ENCODE measurements around the gene TACC2.
A peak's percentile ranks its signal among the peaks of the same experiment; 100 is the strongest.
"Not testable (repeated sequence)": the region's sequence is repeated elsewhere in the genome, so short reads cannot be mapped to it uniquely, and the experiment has no call there.

TACC2 gene

GRCh38 chr10:122082616-122083477, 93.9 kb downstream of the TACC2 start:
- DNase-seq, result no peak
- in situ Hi-C loops (cut with HindIII; ENCODE audit: low pct_ligation_motif_present, low pct_unique_long_range_greater_than_20kb, low sequenced_read_pairs), result no loop called here

GRCh38 chr10:122083478-122084025, 94.6 kb downstream of the TACC2 start:
- no peak for DNase-seq
- in situ Hi-C loops (cut with HindIII; ENCODE audit: low pct_ligation_motif_present, low pct_unique_long_range_greater_than_20kb, low sequenced_read_pairs), result no loop called here

- in situ Hi-C loops (cut with HindIII; ENCODE audit: low pct_ligation_motif_present, low pct_unique_long_range_greater_than_20kb, low sequenced_read_pairs), result no loop called here
Measured at GRCh38 chr10:122084286-122085041, 95.5 kb downstream of the TACC2 start.

DNA sequence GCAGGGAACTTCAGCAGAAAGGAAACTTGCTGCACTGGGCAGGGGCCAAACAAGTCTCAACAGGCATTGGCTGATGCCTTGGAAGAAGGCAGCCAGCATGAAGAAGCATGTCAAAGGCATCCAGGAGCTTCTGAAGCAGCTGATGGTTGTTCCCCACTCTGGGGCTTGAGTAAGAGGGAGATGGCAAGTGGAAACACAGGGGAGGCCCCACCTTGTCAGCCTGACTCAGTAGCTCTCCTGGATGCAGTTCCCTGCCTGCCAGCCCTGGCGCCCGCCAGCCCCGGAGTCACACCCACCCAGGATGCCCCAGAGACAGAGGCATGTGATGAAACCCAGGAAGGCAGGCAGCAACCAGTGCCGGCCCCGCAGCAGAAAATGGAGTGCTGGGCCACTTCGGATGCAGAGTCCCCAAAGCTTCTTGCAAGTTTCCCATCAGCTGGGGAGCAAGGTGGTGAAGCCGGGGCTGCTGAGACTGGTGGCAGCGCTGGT, 96.5 kb downstream of the TACC2 start:
- in situ Hi-C loops (cut with HindIII; ENCODE audit: low pct_ligation_motif_present, low pct_unique_long_range_greater_than_20kb, low sequenced_read_pairs), result no loop called here
- DNase-seq, result no peak

More at GRCh38 chr10:122084286-122085041, 95.5 kb downstream of the TACC2 start:
- DNase-seq, result no peak

DNA sequence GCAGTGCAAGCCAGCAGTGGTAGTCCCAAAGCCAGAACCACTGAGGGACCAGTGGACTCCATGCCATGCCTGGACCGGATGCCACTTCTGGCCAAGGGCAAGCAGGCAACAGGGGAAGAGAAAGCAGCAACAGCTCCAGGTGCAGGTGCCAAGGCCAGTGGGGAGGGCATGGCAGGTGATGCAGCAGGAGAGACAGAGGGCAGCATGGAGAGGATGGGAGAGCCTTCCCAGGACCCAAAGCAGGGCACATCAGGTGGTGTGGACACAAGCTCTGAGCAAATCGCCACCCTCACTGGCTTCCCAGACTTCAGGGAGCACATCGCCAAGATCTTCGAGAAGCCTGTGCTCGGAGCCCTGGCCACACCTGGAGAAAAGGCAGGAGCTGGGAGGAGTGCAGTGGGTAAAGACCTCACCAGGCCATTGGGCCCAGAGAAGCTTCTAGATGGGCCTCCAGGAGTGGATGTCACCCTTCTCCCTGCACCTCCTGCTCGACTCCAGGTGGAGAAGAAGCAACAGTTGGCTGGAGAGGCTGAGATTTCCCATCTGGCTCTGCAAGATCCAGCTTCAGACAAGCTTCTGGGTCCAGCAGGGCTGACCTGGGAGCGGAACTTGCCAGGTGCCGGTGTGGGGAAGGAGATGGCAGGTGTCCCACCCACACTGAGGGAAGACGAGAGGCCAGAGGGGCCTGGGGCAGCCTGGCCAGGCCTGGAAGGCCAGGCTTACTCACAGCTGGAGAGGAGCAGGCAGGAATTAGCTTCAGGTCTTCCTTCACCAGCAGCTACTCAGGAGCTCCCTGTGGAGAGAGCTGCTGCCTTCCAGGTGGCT, 97.7 kb downstream of the TACC2 start:
- no peak for DNase-seq
- in situ Hi-C loops (cut with HindIII; ENCODE audit: low pct_ligation_motif_present, low pct_unique_long_range_greater_than_20kb, low sequenced_read_pairs), result no loop called here

- in situ Hi-C loops (cut with HindIII; ENCODE audit: low pct_ligation_motif_present, low pct_unique_long_range_greater_than_20kb, low sequenced_read_pairs), result no loop called here
- DNase-seq, result no peak
Measured at GRCh38 chr10:122087436-122087835, 98.5 kb downstream of the TACC2 start.

DNA sequence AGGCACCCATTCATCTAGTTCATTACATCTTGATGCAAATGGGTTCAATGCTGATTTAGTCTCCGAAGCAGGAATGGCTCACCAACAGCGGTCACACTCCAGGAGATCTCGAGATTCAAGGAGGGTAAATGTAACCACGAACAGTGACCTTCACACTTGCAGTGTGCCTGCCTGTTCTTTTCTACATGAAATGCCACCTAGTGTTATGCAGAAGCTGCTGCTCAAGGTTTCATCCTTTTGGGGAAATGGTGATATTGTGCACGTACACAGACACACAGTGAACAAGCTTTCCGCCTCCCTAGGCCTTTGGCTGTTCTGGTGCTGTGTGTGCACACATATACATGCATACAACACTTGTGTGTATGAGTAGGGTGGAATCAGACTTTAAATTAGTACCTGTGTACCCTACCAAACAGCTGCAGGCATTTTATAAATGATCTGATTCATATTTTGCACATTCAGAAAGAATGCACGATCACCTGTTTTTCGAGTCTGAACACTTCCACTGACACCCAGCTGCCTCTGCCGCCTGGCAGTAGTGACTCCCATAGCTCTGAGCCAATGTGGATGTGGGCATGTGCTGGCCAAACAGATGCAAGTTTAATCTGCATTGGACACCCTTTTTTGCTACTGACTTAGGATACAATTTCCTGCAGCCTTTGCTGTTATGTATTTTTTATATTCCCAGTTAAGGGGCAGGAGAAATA, 100.5 kb downstream of the TACC2 start:
- peak; percentile 51 for DNase-seq
- in situ Hi-C loops (cut with HindIII; ENCODE audit: low pct_ligation_motif_present, low pct_unique_long_range_greater_than_20kb, low sequenced_read_pairs), result no loop called here

DNA sequence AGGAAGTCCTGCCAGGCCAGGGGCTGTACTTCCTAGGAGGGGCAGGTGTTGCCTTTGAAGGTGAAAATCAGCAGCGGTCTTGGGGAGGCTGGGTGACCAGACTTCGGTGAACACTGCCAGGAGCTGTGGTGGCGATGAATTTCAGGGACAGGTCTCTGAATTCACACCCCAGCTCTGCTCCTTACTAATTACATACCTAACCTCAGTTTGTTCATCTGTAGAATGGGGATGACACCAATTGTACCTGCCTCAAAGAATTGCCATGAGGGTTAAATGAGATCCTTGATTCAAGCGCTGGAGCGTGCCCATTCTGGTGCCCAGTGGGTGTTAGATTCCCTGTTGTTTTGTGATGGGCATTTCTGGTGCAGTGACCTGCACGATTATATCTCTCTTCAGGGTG, 102.8 kb downstream of the TACC2 start:
- in situ Hi-C loops (cut with HindIII; ENCODE audit: low pct_ligation_motif_present, low pct_unique_long_range_greater_than_20kb, low sequenced_read_pairs), result no loop called here

GRCh38 chr10:122093076-122093475, 104.1 kb downstream of the TACC2 start:
- in situ Hi-C loops (cut with HindIII; ENCODE audit: low pct_ligation_motif_present, low pct_unique_long_range_greater_than_20kb, low sequenced_read_pairs), result no loop called here
- DNase-seq, result no peak

More for the DNA sequence above, 102.8 kb downstream of the TACC2 start:
- no peak for DNase-seq

DNA sequence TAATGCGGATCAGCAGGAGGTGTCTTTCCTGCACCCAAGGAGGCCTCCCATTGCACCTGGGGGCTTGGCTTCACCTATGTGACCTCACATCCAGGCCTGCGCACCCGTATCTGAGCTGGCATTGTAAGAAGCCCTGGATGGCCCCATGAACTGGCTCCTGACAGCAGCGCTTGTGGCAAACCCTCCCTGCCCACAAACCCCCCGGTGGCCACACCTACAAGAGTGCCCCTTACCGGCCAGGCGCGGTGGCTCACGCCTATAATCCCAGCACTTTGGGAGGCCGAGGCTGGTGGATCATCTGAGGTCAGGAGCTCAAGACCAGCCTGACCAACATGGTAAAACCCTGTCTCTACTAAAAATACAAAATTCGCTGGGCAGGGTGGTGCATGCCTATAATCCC, 107.2 kb downstream of the TACC2 start:
- in situ Hi-C loops (cut with HindIII; ENCODE audit: low pct_ligation_motif_present, low pct_unique_long_range_greater_than_20kb, low sequenced_read_pairs); DNase-seq: not testable (repeated sequence)

DNA sequence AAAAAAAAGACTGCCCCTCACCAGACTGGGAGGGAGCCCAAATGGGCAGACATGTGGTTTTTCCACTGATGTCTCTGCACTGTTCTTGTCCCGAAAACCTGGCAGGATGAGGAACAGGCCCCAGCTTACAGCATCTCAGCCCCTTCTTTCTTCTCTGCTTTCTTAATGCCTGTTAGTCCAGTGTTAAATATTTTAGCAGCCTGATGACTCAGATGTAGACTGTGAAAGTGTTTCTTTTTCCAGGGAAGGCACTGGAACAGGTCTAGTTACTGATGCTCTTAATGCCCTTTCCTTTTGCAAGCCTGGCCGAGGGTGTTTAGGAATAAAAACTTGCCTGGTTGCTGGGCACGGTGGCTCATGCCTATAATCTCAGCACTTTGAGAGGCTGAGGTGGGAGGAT, 107.7 kb downstream of the TACC2 start:
- in situ Hi-C loops (cut with HindIII; ENCODE audit: low pct_ligation_motif_present, low pct_unique_long_range_greater_than_20kb, low sequenced_read_pairs), result no loop called here
- no peak for DNase-seq

- no peak for DNase-seq
Measured at GRCh38 chr10:122097935-122098334, 109.0 kb downstream of the TACC2 start.

DNA sequence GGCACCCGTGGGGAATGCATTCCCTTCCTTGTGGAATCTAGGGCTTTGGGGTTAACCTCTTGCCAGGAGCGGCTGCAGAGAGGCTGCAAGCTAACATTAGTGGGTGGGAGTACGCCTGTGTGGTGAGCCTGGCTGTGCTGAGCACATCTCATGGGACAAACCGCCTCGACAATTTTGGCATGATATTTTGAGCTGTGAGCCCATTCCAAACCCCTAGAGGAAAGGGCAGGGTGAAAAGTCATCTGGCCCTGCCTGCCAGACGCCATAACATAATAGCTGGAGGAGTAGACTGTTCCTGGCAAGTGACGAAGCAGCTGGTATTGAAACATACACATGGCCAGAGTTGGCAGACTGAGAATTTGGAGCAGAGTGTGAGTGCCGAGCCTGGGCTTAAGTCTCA, 110.0 kb downstream of the TACC2 start:
- DNase-seq, result no peak
- in situ Hi-C loops (cut with HindIII; ENCODE audit: low pct_ligation_motif_present, low pct_unique_long_range_greater_than_20kb, low sequenced_read_pairs), result no loop called here

More at GRCh38 chr10:122097935-122098334, 109.0 kb downstream of the TACC2 start:
- in situ Hi-C loops (cut with HindIII; ENCODE audit: low pct_ligation_motif_present, low pct_unique_long_range_greater_than_20kb, low sequenced_read_pairs), result no loop called here

GRCh38 chr10:122099562-122099961, 110.6 kb downstream of the TACC2 start:
- in situ Hi-C loops (cut with HindIII; ENCODE audit: low pct_ligation_motif_present, low pct_unique_long_range_greater_than_20kb, low sequenced_read_pairs), result no loop called here
- DNase-seq, result no peak

DNA sequence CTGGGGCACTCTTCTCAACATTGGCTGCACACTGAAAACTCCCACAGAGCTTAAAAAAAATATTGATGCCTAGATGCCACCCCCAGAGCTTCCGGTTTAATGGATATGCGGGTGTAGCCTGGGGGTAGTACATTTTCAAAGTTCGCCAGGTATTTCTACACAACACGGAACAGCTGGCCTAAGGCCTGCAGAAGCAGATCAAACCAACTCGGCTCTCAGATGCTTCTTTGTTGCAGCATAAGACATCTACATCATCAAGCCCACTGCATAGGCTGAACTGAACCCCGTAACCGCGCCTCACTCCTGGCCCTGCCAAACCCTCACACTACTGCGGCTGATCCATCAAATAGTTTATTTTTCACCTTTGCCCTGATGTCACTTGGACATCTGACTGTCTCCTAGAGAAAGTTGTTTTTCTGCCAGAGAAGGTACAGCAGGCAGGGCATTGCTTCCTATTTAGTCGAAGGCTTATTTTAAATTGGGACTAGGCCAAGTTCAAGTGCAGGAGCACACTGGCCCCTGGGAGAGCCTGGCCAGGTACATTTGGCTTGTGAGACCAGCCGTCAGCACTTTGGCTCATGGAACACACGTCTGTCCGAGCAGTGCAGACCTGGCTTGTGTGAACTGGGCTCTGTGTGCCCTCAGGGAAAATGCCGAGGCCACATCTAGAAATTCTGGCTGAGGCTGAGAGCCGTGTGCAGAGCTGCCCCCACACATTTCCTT, 113.3 kb downstream of the TACC2 start:
- no peak for DNase-seq

DNA sequence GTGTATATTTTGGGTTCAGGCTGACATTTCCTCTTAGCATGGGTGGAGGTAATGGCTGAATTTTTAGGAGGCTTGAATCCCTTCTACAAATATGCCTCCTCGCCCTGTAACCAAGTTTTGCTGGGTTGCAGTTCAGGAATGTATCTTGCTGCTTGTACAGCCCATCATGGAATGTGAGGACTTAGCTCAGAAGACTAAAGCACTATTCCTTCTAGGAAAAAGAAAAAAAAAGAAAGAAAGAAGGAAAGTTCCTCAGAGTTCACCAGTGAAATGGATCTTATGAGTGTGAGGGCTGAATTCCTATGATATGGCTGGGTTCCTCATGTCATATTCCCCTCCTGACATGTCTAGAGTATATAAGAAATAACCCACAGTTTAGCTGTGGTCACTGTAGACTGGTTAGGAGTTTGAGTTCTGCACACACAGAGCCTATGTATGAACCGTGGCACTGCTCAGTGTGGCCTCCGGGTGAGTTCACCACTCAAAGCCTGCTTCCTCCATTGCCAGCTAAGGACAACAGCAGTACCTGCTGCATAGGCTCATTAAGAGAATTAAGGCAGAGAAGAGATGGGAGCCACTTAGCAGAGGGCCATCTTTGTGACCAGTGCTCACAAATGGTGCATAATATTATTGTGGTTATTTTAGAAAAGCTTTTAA, 114.0 kb downstream of the TACC2 start:
- in situ Hi-C loops (cut with HindIII; ENCODE audit: low pct_ligation_motif_present, low pct_unique_long_range_greater_than_20kb, low sequenced_read_pairs), result no loop called here
- no peak for DNase-seq

More for the DNA sequence above, 113.3 kb downstream of the TACC2 start:
- in situ Hi-C loops (cut with HindIII; ENCODE audit: low pct_ligation_motif_present, low pct_unique_long_range_greater_than_20kb, low sequenced_read_pairs), result no loop called here

DNA sequence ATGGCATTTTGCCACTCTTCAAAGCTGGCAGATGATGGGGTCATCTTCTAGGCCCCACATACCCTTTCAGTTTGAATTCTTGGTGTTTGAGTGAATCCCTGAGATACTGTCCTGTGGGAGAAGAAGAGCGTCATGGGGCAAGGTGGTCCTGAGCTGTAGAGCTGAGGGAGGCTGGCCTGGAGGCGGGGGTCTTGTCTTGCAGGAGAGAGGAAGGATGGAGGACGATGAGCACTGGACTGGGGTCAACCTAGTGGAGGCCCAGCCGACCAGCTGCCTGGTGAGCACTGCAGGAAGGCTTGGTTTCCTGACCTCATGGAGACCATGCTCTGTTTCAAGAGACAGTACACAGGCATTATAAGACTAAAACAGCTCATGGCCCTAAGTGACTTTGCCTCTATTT, 114.6 kb downstream of the TACC2 start:
- in situ Hi-C loops (cut with HindIII; ENCODE audit: low pct_ligation_motif_present, low pct_unique_long_range_greater_than_20kb, low sequenced_read_pairs), result no loop called here
- no peak for DNase-seq

Measured in ACHN (cell line).